HT1080 (cell line): Measurements from ENCODE around the gene CSMD2. TPM values are rescaled to one million over a fixed set of nuclear protein-coding genes. Genes with fewer than 3 reads are reported as not detected.

ENCODE experiments used
- DNase-seq: peaks from one replicate; pipeline ENCODE4 v3.0.0-alpha.2; 2015; ENCODE audit warnings: low read depth
- total RNA-seq: library from RNA; depleted of rRNA; stranded (reverse); fragments of >200 nt; shearing (Covaris generic); gene quantifications from 2 replicates; pipeline ENCODE4 v1.2.3, GENCODE V29; 2014

The CSMD2 gene
- total RNA-seq, 1 experiment from 2014 or later: 2.3 TPM

DNA sequence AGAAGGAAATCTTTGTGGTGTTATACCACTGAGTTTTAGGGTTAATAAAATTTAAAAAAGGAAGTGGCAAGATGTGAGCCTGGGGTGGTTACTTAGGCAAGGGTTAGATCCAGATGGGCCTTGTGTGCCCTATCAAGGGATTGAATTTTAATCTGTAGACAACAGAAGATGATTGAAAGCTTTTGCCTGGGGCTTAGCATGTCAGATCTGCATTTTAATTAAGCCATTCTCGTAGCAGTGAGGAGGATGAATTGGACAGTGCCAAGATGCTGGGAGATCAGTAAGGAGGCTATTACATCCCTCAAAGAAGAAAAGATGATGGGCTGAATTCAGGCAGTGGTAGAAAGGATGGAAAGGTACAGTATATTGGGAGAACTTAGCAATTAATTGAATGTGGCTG is 258.9 kb downstream of the CSMD2 start:
- no peak for DNase-seq

DNA sequence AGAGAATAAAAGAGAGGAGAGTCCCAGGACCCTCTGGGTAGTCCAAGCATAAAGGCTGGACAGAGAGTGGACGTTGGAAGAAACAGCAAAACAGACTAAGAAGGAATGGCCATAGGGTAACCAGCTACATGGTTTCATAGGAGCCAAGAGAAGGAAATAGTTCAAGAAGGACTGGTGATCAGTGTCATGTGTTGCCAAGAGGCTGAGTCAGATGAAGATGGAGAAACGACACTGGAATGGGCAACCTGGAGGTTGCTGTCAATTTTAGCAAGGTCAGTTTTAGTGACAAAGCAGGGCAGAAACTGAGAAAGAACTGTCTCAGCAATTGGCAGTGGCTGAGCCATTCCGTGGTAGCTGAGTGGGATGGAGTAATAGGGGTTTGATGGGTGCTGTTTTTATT is 259.8 kb downstream of the CSMD2 start:
- no peak for DNase-seq

DNA sequence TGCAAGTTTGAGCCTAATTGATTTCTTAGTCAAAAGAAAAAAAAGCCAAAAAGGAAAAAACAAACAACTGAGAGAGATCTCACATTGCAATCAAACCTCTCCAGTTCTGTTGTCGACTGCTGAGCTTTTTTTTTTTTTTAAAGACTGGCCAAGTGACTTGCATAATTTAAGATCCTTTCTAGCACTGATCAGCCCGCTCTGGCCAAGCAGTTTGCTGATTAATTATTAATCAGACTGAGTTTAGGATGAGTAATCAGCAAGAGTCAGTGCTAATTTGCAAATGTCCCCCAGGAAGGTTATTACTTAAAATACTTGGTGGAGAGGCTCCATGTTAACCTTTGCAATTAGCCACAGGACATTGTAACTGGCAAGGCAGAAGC is 261.8 kb downstream of the CSMD2 start:
- peak; percentile 28 for DNase-seq

DNA sequence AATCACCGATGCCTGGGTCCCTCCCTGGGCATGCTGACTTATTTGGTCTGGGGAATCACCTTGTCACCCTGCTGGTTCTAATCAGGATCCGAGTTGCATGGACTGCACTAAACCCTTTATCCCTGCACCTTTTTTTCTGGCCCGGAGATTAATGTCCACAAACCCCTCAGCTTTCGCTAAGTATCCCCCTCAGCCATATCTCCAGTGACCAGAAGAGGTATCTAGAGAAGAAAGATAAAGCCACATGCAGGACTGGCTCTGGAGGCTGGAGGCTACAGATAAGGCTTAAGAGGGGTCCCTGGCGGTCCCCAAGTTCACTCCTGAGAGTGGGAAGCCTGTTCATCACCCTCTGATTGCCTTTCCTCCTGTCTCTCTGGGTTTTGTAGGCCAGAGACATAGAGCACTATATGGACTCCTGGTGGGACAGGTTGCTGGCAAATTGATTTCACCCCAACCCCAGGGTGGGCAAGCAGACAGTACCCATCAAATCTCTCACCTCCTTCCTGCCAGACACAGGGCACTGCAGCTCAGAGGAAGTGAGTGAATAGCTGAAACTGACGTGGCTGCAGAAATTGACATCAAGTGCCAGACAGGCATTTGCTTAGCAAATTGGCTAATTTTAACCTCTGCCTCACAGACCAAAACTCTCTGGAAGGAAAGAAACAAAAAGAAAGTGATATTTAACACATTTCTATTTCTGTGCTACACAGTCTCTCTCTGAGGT is 262.4 kb downstream of the CSMD2 start:
- peak; percentile 38 for DNase-seq

DNA sequence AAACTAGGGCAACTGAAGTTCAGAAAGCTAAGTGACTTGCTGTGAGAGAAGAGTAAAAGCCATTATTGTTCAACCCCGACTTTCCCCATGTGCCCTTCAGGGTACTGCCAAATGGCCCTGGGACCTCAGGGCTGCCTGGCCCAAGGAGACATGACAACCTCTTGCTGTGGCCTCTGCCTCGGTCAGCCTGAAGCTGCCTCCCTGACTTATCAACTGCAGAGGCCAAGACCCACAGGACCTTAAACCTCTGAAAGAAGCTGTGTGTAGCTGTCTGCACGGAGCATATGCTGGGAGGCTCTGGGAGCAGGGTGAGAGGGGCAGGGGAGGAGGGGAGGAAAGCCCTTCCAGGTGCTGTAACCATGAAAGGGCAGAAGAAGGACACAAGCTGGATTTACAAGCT is 265.3 kb downstream of the CSMD2 start:
- no peak for DNase-seq

DNA sequence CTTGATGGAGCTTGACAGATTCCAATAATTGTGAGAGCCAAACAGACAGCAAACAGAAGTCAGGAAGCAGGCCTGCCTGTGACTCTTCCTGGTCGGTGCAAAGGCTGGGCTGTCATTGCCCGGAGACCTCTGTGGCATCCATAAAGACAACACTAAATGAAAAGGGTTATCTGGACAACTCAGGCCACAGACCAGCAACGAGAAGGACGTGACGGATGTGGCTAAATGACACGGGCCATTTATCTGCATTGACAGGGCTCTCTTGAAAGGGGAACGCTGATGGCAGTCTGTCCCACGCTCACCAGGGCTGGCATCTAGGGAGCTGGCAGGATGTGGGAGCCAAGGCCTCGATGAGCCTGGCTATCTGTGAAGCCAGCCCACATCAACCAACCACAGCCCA is 266.1 kb downstream of the CSMD2 start:
- DNase-seq: no peak

DNA sequence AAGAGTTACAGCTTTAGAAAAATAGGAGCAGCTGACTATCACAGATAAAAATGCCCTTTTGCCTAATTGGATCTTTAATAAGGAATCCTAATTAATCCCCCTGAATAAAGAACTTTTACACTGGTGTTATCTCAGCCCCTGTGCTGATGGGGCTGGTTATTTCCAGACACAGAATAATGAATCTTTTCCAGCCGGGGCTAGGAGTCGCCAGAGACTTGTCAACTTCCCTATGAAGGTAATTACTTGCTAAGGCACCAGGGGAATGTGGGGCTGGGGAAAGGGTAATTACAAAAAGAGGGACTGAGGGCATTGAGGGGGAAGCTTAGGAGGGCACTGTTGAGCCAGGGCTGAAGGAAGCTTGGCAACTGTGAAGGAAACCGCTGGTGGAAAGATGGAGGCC is 266.6 kb downstream of the CSMD2 start:
- no peak for DNase-seq

DNA sequence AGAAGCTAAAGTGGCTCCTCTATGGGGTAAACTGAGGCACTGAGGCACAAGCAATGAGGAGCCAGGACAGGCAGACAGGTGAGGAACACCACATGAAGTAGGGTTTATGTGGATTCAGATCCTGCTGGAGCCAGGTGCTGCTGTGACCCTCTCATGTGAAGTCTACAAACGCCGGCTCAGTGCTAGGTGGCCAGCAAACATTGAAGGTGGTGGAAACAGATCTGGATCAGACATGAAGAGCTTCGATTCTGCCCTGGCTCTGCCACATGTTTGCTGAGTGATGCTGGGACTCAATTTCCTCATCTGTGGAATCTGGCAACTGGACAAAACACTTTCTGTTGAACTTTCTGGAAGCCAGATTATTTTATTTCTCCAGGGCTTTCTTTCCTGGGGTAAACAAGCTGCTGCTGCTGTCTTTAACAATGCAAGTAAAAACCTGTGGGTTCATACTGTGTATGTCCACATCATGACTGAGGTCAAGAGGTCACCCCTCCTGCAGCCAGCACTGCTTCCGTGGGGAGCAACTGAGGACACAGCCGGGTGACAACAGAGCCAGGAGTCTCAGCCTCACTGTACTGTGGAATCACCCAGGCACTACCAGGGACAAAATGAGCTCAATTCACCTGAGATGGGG is 267.8 kb downstream of the CSMD2 start:
- DNase-seq: no peak

DNA sequence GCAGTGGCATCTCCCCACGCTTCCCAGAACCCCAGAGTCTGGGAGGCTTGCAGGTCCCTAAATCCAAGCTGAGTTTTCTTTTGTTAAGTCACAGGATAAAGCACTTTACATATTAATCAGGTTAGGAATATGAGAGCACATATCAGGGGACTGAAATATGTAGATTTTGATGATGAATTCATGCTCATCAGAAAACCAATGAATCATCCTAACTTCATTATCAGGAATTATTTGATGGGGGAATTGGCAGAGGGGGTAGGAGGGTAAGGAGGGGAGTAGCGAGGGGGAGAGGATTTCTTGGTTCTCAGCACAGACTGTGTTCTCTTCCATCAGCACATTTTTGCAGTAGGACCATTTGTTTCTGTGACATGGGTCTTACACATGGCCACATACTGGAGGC is 269.1 kb downstream of the CSMD2 start:
- DNase-seq: no peak

DNA sequence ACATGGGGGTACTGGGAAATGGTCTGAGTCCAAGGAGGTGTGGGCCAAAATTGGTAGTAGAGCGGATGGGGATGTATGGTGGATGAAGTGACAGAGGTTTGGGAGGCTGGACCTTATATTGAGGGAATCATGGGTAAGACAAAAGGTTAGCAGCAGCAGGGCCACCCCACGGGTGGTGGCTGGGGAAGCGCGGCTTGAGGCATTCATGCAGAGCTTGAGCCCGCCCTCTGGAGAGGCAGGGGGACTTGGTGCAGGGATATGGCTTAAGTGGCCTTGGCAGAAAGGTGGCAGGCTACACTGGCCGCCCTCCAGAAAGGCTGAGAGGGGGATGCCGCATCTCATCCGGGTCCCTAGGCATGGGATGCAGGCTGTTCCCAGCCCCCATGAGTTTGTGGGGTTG is 269.6 kb downstream of the CSMD2 start:
- no peak for DNase-seq

DNA sequence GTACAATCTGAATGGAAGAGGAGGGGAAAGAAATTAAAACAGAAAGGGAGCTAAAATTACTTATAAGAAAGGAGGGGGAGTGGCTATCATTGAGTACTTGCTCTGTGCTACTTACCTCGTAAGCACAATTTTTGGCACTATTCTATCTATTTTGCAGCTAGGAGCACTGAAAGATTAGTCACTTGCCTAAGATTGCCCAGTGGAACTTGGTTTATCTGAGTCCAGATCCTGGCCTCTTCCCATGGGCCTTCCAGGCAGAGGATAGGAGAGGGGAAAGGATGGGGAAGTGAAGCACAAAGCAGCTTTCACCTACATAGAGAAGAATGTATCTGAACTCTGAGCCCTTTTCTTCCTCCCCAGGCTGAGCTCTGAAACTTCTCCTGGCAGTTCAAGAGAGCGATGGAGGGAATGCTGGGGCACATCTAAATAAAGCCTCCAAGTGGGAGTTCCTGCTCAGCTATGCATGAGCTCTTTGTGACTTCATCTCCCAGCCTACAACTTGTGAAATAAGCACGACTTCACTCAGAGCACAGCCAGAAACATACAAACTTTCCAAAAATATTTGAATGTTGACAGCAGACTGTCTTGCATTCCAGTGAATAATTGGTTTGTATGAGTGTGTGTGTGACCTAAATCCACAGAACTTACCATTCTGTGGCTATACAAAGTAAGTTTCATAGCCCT is 271.7 kb downstream of the CSMD2 start:
- DNase-seq: no peak

DNA sequence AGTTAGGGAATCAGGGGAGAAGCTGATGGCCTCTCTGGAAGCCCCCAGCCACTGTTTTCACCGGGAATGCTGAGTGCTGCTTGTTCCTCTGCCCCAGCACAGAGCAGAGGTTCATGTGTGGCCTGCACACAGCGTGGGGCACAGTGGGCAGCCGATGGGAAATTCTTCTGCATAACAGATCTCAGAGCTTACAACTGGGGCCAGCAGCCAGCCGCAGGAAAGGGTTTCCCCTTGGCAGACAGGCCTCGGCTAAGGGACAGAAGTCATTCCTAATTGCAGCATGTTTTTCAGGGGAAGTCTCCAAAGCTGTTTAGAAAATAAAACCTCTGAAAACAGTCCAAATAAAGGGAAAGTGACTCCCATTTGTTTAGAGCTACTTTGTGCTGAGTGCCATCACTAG is 278.5 kb downstream of the CSMD2 start:
- DNase-seq: no peak

DNA sequence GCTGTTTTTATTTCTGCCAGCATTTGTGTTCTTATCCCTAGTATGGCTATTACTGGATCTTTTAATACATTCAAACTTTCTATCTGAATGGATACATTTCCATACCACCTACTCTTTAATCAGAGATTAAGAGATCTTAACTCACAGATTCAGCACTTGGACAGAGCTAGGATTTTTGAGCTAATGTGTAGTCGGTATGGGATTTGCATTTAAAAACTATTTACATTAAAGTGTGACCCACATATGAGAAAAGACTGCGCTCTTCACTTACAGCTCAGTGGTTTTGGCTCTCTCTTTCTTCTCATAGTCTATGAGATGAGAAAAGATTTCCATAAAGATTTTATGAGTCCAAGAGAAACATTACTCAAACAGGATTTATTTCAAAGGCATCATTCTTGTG is 284.7 kb downstream of the CSMD2 start:
- DNase-seq: no peak

DNA sequence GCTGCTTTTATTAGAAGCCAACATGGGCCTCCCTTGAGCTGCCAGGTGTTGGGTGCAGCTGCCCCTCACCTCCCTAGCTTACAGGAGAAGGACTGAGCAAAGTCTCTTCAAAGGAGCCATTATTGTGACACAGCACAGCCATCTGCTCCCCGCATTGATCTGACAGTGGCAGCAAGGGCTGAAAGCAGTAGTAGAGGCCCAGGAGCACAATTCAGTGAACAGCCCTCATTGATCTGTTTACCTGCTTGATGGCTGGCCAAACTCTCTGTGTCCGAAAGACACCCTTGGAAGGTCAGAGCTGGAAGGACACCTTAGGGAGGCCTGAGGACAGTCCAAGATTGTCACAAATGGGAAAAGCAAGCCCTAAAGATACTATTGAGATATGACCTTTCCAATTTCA is 286.6 kb downstream of the CSMD2 start:
- DNase-seq: no peak

DNA sequence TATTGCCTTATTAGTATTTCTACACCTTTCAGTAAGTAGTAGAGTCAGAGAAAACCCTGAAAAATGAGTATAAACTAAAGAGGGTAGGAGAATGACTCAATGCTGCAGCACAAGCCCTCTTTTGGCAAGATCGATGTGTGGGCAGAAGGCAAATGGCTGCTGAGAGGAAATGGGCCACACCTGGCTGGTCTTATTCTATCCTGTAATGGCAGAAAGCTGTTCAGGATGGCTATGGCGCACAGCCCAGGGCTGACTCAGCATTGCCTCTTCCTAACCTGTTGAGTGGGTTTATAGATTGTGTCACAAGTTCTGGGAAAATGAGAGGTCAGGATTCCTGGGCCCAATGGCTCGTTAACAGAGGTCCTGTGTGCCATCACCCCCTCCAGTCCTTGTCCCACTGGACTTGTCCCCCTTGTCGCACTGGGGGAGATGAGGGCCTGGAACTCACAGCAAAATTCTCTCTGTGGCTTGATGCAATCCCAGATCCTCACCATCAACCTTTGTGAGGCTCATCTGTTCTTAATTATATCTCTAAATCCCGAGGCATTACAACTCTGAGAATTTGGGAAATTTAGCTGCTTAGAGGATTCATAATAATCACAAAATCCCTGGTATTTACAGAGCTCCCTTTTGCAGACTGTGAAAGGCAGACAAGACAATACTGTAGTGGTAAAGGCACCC is 287.9 kb downstream of the CSMD2 start:
- DNase-seq: peak; percentile 67

DNA sequence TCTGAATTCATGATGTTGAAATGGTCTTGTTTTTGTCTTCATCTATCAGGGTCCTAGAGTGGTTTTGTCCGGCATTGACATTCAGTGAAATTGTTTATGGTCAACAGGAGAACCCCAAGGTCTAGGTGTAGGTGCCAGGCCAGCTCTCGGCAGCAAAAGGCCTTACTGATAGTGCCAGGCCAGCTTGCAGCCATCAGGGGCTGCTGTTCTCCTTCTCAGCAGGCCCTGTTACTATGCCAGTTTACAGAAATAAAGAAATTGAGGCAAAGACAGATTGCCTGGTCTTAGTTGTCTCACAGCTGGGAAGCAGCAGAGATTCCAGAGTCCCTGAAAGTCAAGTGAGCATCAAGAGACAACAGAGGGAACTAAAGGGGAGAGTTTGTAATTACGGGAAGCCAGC is 289.2 kb downstream of the CSMD2 start:
- DNase-seq: no peak

DNA sequence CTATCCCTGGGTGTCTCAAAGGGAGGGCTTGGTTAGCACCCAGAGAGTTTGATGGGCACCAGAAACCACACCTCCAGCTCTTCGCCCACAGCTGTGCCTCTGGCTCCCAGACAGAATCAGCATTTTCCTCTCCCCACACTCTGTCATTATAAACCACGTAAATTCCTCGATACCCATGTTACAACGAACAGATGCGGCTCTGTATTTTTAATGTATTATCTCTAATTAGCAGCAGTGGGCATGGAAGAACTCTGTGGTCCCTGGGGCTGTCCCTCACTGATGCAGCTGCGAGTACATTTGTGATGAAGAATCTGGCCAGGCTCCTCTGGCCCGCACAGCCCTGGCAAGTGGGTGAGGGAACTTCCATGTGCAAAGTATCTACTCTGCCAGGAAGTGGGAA is 290.4 kb downstream of the CSMD2 start:
- DNase-seq: no peak

DNA sequence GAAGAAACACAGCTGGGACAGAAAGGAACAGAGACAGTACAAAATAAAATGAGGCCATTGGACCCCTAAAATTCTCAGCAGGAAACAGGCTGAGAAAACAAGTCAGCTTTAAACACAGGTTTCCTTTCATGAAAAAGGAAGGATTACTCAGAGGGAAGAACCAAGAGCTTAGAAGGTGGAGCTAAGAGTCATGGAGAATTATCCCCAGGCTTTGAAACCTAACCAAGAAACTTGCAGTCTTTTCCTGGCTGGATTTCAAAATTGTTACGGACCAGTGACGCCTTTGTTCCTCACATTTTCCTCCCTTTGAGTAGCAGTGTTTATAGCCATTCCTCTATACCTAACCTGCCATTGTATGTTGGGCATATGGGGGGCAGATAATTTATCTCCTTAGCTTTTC is 292.3 kb downstream of the CSMD2 start:
- peak; percentile 56 for DNase-seq

DNA sequence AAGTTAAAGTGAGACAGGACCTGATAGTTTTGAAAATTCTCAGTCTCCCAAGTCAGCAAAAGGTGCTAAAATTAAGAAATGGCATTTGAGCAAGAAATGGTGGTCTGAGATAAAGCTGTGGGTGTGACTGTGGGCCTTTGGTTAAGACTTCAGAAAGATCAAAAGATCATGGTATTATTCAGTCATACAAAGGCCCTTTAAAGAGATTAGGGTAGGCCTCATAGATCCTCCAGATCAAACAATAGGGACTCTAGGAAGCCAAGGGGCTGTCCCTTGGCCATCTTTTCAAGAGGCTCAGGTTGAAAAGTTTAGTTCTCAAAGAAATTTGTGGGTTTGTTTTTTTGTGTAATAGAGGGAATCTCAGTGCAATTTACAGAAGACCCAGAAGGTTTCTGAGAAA is 292.8 kb downstream of the CSMD2 start:
- DNase-seq: no peak

DNA sequence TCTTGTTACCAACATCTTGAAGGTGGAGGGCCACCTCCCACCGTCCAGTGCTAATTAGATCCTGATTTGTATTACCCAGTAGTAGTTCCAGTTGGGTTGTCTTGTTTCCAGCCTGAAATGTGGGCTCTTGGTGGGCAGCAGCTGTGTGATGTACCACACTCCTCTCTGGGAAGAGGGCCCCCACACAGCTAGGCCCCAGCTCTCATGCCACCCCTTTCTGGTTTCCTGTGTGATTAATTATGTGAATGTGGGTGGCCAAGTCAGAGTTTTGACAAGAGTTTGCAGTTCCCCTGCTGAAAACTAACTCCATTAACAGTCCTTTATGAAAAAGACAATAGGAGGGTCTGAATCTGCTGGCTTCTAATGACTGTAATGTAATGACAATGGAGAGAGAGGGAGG is 297.3 kb downstream of the CSMD2 start:
- no peak for DNase-seq

DNA sequence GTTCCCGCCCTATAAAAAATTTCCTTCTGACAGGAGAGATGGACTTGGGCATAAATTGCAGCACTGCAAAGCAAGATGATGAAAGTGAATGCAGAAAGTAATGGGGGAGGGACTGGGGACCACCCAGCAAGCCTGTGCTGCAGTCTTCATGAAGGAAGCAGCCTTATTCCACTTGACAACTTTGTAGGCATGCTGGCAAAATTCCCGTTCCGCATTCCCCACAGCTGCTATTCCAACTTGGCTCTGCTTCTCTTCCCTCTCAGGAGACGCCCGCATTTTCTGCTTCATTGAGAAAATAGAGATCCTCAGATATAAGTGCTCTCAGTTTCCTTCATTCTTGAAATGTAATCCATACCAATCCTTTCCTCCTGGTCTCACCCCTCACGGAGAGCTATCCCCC is 298.7 kb downstream of the CSMD2 start:
- no peak for DNase-seq
